ENCODE results near the gene RAD51B.

- TF ChIP-seq ZNF17 (CRISPR knock-in tag; IDR thresholded peaks at IDR 0.05) (no peak), ZNF225 (CRISPR knock-in tag; IDR thresholded peaks at IDR 0.05) (no peak), ATF3 (CRISPR knock-in tag; IDR thresholded peaks at IDR 0.05) (no peak), DPF2 (CRISPR knock-in tag; IDR thresholded peaks at IDR 0.05; ENCODE audit: borderline replicate concordance, low read depth) (no peak), IRF2 (CRISPR knock-in tag; IDR thresholded peaks at IDR 0.05) (no peak), CHD2 (IDR thresholded peaks at IDR 0.05; ENCODE audit: low read depth, low read length) (no peak), POGZ (CRISPR knock-in tag; IDR thresholded peaks at IDR 0.05) (no peak), ZSCAN9 (CRISPR knock-in tag; IDR thresholded peaks at IDR 0.05; ENCODE audit: borderline replicate concordance) (no peak), PHF20 (CRISPR knock-in tag; IDR thresholded peaks at IDR 0.05) (no peak), TOPORS (CRISPR knock-in tag; IDR thresholded peaks at IDR 0.05) (no peak), ZSCAN20 (CRISPR knock-in tag; IDR thresholded peaks at IDR 0.05; ENCODE audit: borderline replicate concordance) (no peak), GABPA (IDR thresholded peaks at IDR 0.05; ENCODE audit: low read depth, low read length) (no peak), GABPA (CRISPR knock-in tag; IDR thresholded peaks at IDR 0.05; ENCODE audit: low read depth) (no peak), MATR3 (CRISPR knock-in tag; IDR thresholded peaks at IDR 0.05) (no peak), ZNF816 (CRISPR knock-in tag; IDR thresholded peaks at IDR 0.05; ENCODE audit: borderline replicate concordance) (no peak)
Observed at GRCh38 chr14:68466491-68466977, 647.0 kb downstream of the RAD51B start.

Data from HepG2 (cell line).